ENCODE measurements around the gene UTP25.

The UTP25 gene

GRCh38 chr1:209825591-209826434, 2.0 kb upstream of the UTP25 start:
- TF ChIP-seq, protein P1, sequence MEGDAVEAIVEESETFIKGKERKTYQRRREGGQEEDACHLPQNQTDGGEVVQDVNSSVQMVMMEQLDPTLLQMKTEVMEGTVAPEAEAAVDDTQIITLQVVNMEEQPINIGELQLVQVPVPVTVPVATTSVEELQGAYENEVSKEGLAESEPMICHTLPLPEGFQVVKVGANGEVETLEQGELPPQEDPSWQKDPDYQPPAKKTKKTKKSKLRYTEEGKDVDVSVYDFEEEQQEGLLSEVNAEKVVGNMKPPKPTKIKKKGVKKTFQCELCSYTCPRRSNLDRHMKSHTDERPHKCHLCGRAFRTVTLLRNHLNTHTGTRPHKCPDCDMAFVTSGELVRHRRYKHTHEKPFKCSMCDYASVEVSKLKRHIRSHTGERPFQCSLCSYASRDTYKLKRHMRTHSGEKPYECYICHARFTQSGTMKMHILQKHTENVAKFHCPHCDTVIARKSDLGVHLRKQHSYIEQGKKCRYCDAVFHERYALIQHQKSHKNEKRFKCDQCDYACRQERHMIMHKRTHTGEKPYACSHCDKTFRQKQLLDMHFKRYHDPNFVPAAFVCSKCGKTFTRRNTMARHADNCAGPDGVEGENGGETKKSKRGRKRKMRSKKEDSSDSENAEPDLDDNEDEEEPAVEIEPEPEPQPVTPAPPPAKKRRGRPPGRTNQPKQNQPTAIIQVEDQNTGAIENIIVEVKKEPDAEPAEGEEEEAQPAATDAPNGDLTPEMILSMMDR (IDR thresholded peaks at IDR 0.05; ENCODE audit: low read length, missing control alignments), result no peak
- no peak for DNase-seq (ENCODE audit: low read depth)
- H3K4me3 ChIP-seq (replicated peaks; ENCODE audit: low read depth, low read length), result no peak overlapping the region

DNA sequence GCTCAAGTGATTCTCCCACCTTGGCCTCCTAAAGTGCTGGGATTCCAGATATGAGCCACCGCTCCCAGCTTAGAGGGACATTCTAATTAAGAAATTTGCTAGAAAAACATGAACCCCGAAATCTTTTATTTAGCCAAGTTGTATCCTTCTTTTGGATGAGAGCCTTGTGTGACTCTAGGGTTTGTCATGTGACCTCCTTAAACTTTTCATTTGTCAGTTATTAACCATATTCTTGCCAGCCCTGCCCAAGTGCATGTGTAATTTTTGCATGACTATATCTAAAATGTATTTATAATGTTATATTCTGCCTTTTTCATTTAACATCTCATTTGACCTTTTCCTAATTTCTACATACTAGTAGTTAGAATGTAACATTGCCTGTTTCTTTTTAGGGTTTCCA, 1.9 kb downstream of the UTP25 start:
- no peak for DNase-seq (ENCODE audit: low read depth)
- H3K4me3 ChIP-seq (replicated peaks; ENCODE audit: low read depth, low read length), result no peak overlapping the region
- TF ChIP-seq, protein P1 (IDR thresholded peaks at IDR 0.05; ENCODE audit: low read length, missing control alignments), result no peak

DNA sequence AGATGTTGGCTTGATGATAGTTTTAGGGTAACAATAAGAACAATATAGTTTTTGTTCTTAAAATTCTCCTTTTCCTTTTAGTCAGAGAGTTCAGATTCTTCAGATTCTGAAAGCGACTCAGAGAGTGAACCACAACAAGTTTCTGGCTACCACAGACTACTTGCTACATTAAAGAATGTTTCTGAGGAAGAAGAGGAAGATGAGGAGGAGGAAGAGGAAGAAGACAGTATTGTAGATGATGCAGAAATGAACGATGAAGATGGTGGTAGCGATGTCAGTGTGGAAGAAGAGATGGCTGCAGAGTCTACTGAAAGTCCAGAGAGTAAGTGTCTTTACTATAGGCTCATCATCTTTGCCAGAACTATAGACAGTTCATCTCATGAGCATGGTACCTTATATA, 3.0 kb downstream of the UTP25 start:
- no peak overlapping the region for H3K4me3 ChIP-seq (replicated peaks; ENCODE audit: low read depth, low read length)
- TF ChIP-seq, protein P1 (IDR thresholded peaks at IDR 0.05; ENCODE audit: low read length, missing control alignments), result no peak
- no peak for DNase-seq (ENCODE audit: low read depth)

DNA sequence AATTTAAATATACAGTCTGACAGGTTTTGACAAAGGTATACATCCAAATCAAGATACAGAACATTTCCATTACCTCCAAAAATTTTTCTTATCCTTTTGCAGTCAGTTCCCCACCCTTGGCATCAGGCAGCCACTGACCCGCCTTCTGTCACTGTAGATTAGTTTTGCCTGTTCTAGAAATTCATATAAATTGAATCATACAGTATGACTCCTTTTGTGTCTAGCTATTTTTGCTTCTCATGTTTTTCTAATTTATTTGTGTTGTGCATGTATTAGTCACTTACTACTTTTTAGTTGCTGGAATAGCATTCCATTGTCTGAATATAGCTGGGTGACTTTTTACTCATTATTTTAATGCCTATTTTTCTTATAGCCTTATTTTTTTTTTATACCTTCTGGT, 3.8 kb downstream of the UTP25 start:
- H3K4me3 ChIP-seq (replicated peaks; ENCODE audit: low read depth, low read length), result no peak overlapping the region
- no peak for DNase-seq (ENCODE audit: low read depth)
- TF ChIP-seq, protein P1 (IDR thresholded peaks at IDR 0.05; ENCODE audit: low read length, missing control alignments), result no peak

GRCh38 chr1:209835782-209836298, 8.1 kb downstream of the UTP25 start:
- DNase-seq (ENCODE audit: low read depth), result peak; percentile 25
- TF ChIP-seq, protein P1 (IDR thresholded peaks at IDR 0.05; ENCODE audit: low read length, missing control alignments), result no peak
- H3K4me3 ChIP-seq (replicated peaks; ENCODE audit: low read depth, low read length), result no peak overlapping the region

DNA sequence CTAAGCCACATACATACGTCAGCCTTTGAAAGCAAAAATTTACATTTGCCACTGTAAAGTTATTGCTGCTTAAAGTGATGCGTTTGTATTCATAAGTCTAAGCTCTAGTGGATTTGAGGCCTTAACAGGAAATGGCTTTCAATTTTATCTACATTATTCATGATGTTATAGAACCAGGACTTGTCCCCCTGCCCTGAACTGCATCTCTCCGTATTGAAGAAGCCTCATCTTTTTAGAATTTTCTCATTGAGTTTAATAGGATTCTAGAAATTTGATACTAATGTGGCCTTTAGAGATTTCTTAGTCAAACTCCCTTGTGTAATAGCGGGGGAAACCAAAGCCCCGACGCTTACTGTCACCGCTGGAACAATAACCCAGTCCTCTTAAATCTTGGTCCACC, 9.9 kb downstream of the UTP25 start:
- DNase-seq (ENCODE audit: low read depth), result no peak
- H3K4me3 ChIP-seq (replicated peaks; ENCODE audit: low read depth, low read length), result no peak overlapping the region
- TF ChIP-seq, protein P1 (IDR thresholded peaks at IDR 0.05; ENCODE audit: low read length, missing control alignments), result no peak
